Prostate gland (tissue), 2 donors: Measurements from ENCODE around the gene MYO16.

Experiments
- POLR2AphosphoS5 ChIP-seq: sonication (generic); formaldehyde crosslinking; IDR thresholded peaks from one replicate; pipeline ENCODE4 v1.6.1; 2017; ENCODE audit warnings: antibody characterized with exemption
- TF ChIP-seq, protein P1 (sequence below), 4 experiments: fragments of 200-600 bp in 2 of 4; fragments of 450-650 bp in 2 of 4; sonication (generic) in 2 of 4; IDR thresholded peaks; 1 replicate in 3 of 4; 2 replicates in 1 of 4; pipeline ENCODE4 v1.5.1; 2016 to 2019; ENCODE audit warnings: antibody characterized with exemption in 4 of 4, mild to moderate bottlenecking in 2 of 4, moderate library complexity in 2 of 4

DNA sequence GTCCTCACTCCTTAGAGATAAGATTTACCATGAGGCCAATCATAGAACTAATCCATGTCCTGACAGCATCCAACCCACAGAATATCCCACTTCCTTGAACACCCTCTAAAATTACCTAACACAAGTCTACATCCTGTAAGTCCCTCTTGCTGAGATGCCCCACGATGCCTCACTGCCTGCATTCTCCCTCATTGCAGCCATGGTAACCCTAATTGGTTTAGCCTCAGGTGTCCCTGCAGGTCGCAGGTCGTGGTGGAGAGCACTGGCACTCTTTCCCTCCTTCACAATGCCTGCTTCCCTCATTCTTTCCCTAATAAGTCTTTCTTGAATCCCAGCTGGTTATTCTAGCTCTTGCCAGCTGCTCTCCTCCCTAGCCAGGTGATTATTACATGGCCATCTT, 35.3 kb upstream of the MYO16 start:
- TF ChIP-seq, protein P1, sequence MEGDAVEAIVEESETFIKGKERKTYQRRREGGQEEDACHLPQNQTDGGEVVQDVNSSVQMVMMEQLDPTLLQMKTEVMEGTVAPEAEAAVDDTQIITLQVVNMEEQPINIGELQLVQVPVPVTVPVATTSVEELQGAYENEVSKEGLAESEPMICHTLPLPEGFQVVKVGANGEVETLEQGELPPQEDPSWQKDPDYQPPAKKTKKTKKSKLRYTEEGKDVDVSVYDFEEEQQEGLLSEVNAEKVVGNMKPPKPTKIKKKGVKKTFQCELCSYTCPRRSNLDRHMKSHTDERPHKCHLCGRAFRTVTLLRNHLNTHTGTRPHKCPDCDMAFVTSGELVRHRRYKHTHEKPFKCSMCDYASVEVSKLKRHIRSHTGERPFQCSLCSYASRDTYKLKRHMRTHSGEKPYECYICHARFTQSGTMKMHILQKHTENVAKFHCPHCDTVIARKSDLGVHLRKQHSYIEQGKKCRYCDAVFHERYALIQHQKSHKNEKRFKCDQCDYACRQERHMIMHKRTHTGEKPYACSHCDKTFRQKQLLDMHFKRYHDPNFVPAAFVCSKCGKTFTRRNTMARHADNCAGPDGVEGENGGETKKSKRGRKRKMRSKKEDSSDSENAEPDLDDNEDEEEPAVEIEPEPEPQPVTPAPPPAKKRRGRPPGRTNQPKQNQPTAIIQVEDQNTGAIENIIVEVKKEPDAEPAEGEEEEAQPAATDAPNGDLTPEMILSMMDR (IDR thresholded peaks at IDR 0.05): no peak
- no peak for TF ChIP-seq POLR2AphosphoS5
